Suprapubic skin (tissue), 2 donors: ENCODE data around the gene S100A9.

Source experiments
- EP300 ChIP-seq: sonication (generic); formaldehyde crosslinking; IDR thresholded peaks from one replicate; pipeline ENCODE4 v1.6.1; 2017; ENCODE audit warnings: antibody characterized with exemption
- POLR2A ChIP-seq, 2 donors: fragments of 450-650 bp; IDR thresholded peaks; one replicate each; pipeline ENCODE4 v1.6.1; 2017; ENCODE audit warnings: antibody characterized with exemption in 2 of 2, mild to moderate bottlenecking in 2 of 2, moderate library complexity in 2 of 2

DNA sequence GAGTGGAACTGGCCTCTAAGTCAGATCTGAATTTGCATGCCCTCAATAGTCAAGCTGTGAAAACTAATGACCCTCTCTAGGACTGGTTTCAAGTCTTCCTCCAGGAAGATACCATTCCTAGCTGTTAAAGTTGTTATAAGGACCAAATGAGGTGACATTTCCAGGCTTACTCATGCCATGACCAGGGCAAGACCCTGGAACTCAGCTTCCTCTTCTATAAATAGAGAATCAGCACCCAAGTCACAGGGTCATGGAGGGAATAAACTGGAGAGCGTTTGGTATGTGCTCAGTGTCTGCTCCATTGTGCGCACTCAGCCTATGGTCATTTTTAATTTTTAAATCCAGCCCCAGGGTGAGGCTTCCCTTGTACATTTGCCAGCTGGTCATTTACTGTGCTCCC is 2.5 kb downstream of the S100A9 start:
- TF ChIP-seq POLR2A (IDR thresholded peaks at IDR 0.05): no peak
- no peak for TF ChIP-seq EP300
